ENCODE results near the gene KATNB1.
"Not testable (repeated sequence)": the region's sequence is repeated elsewhere in the genome, so short reads cannot be mapped to it uniquely, and the experiment has no call there.

Gene KATNB1

GRCh38 chr16:57743886-57744641 lies 8.5 kb downstream of the KATNB1 start:
- DNase-seq (ENCODE audit: low read depth) = no peak

DNA sequence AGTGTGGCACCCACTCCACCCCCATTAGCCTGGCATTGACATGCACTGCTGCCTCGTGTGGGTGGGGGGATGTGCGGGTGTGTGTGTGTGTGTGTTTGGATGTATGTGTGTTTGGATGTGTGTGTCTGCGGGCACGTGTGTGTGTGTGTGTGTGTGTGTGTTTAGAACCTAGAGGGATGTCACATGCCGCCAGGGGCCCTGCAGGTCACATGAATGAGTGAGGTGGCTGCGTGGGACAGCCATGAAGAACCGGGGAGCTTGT lies 9.0 kb downstream of the KATNB1 start:
- DNase-seq (ENCODE audit: low read depth) = no peak

DNA sequence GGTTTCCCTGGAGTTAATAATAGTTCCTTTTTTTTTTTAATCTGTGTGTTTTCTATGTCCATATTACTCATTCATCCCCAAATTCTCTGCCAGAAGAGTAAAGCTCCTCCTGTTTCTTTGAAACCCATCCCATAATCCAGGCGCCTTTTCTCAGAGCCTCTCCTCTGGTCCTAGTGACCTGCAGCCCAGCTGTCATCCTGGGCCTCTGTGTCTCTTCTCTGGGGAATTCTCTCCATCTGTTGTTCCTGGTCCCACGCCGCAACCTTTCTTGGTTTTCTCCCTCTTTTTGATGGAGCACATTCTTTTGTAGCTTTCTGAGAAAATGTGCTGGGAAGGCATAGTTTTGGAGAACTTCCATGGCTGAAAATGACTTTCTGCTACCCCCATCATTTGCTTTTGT lies 10.2 kb downstream of the KATNB1 start:
- no peak for DNase-seq (ENCODE audit: low read depth)

GRCh38 chr16:57746316-57746715 lies 10.7 kb downstream of the KATNB1 start:
- not testable (repeated sequence) for DNase-seq (ENCODE audit: low read depth)

DNA sequence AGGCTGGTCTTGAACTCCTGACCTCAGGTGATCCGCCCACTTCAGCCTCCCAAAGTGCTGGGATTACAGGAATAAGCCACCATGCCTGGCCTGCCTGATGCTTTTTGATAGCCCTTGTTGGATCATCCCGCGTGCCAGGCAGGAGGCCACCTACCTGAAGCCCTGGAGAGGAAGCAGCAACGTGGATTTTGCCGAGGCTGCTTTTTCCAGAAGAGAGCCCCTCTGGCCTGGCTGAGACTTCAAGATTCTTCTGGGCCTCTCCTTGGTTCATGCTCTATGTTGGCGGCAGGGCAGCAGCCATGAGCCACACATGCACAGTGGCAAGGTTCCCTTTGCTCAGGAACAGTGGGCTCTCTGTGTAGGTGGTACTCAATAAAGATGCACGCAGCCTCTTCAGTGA lies 11.5 kb downstream of the KATNB1 start:
- DNase-seq (ENCODE audit: low read depth) = no peak

- no peak for DNase-seq (ENCODE audit: low read depth)
Observed at GRCh38 chr16:57747496-57747895, 11.9 kb downstream of the KATNB1 start.

GRCh38 chr16:57747996-57748395 lies 12.4 kb downstream of the KATNB1 start:
- no peak for DNase-seq (ENCODE audit: low read depth)

DNA sequence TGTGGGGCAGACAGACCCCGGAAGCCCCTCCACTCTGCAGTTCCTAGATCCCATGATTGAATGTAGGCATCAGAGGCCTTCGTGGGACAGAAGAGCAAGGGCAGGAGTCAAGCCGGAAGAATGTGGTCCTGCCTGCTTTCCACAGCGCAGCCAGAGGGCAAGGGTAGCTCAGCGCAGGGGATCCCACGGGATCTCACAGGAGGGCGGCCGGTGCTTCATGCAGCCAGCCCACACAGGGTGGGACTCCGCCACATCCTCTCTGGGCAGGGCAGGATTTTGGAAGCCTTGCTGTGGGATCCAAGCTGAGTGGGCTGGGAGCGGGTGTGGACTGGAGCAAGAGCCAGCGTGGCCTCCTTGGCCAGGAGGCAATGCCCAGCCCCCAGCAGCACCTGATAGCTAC lies 13.0 kb downstream of the KATNB1 start:
- no peak for DNase-seq (ENCODE audit: low read depth)

DNA sequence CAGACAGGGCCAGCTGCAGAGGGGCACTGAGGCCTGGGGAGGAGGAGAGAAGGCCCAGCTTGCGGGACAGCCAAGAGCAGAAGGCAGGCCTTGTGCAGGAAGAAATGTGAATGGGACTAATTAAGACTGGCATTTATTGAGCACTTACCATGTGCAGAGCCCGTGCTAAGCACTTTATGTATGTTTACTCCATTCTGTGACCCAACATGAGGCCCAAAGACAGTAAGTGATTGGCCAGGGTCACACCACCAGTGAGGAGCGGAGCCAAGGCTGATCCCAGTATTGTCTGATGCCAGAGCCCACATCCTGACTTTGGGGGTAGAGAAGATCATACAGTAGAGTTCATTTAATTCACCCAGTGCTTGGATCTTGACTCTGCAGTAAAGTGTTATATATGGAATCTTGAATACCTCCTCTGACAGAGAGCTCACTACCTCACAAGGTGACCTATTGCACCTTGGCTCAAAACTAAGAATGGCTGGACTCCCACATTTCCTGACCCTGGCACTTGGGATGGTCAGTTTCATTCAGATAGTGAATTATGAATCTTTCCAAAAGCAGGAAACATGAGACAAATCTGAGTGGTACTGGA lies 13.6 kb downstream of the KATNB1 start:
- DNase-seq (ENCODE audit: low read depth) = no peak

GRCh38 chr16:57749856-57750452 lies 14.4 kb downstream of the KATNB1 start:
- DNase-seq (ENCODE audit: low read depth) = no peak

DNA sequence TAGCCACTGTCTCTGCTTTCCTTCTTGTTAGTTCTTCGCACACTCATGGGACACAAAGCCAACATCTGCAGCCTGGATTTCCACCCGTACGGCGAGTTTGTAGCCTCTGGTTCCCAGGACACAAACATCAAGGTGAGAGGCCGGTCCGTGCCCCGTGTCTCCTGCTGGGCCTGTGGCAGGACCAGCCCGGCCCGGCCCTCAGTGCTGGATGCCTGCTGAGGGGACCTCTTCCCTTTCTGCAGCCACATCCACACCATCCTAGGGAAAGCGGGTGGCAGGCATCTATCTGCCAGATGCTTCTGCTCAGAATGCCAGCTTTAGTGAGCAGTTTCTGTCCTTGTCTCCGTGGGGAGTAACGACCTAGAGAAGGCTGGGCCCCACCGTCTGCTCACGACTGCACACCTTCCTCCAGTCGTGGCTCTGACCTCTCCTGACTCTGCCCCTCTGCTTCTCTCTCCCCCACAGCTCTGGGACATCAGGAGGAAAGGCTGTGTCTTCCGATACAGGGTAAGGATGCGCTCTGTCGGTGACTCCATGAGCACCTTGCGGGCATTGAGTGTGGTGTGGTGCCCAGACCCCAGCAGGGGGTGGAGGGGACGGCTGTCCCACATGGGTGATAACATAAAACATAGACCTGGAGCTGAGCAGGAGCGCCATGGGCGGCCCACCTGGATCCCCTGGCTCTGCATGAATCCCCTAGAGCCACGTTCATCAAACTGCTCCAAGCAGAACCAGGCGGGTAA lies 15.4 kb downstream of the KATNB1 start:
- DNase-seq (ENCODE audit: low read depth) = no peak

DNA sequence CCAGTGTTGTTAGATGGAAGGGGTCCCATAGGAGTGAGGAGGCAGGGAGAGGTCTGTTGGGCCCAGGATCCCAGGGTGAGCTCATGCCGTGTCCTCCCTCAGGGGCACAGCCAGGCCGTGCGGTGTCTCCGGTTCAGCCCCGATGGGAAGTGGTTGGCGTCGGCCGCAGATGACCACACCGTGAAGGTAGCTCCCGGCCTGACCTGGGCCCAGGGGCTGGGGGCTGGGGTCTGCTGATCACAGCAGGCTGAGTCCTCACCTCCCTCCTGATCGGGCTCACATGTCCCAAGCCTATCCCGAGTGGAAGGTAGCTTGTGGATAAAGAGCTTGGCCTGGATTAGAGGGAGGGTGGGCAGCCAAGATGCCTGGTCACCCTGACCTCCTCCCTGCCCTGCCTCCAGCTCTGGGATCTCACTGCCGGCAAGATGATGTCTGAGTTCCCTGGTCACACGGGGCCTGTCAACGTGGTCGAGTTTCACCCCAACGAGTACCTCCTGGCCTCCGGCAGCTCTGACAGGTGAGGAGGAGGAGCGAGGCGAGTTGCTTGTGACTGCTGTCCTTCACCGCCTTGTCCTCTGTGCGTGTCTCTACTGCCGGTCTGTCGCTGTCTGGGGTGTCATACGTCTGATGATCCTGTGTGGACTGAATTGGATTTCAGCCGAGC lies 16.1 kb downstream of the KATNB1 start:
- no peak for DNase-seq (ENCODE audit: low read depth)

DNA sequence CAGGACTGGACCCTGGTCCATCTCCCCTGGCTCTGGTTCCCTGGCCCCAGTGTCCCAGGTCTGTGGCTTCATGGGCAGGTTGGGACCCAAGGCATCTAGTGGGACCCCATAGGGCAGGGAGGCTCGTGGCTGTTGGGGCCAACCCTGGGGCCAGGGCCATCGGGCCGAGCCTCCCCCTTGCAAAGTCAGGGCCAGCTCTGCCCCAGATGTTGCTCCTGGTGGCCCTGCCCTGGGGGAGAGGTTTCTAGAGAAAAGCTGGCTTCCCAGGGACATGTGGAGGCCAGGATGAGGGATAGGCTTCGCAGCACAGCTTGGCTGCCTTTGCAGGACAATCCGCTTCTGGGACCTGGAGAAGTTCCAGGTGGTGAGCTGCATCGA lies 16.6 kb downstream of the KATNB1 start:
- no peak for DNase-seq (ENCODE audit: low read depth)

GRCh38 chr16:57752581-57753447 lies 17.2 kb downstream of the KATNB1 start:
- no peak for DNase-seq (ENCODE audit: low read depth)

DNA sequence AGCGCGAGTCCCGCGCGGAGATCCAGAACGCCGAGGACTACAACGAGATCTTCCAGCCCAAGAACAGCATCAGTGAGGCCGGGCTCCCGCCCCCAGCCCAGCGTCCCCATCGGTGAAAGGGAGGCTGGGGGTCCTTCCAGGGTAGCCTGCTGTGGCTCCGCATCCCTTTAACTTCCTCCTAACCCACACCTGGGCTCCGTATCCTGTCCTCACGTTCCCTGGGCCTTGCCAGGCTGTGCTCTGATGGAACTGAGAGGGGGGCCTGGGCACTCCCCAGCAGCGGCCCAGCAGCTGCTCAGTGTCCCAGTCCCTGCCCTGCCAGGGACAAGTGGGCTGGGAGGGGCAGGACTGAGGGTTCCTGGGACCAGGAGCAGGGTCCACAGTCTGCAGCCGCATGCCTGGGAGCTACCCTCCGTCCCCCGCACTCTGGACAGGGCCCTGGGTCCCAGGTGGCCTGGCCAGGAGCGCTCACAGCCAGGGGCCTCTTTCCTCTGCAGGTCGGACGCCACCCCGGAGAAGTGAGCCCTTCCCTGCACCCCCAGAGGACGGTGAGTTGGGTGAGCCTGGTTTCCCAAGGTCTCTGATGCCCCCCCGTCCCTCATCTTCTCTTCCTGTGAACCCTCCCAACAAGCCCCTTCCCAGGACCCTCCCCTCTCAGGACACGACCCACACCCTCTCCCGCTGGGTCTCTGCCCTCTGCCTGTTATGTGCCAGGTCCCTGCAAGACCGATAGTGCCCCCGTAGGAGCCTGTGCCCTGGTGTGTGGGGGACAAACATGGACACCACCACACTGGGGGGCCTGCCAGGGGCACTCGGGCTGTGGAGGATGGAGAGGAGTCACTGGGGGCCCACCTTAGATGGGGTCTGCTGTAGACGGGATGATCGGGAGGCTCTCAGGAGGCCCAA lies 18.1 kb downstream of the KATNB1 start:
- DNase-seq (ENCODE audit: low read depth) = no peak

- DNase-seq (ENCODE audit: low read depth) = no peak
Observed at GRCh38 chr16:57754354-57755060, 18.9 kb downstream of the KATNB1 start.

DNA sequence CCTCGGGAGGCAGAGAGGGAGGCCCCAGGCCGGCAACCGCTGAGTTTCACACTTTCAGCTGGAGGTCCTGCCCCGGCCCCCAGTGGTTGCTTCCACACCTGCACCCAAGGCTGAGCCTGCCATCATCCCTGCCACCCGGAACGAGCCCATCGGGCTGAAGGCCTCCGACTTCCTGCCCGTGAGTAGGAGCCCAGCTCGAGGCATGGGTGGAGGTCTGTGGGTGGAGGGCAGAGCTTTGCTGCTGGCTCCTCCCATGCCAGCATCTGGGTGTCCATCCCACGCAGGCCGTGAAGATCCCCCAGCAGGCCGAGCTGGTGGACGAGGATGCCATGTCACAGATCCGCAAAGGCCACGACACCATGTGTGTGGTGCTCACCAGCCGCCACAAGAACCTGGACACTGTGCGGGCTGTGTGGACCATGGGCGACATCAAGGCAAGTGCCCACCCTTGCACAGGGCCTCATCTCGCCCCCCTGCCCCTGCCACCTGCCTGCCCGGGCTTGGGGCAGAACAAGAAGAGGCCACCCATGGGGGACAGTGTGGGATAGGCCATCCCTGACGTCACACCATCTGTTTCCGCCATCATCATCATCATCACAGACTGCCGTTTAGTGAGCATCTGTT lies 19.6 kb downstream of the KATNB1 start:
- no peak for DNase-seq (ENCODE audit: low read depth)

GRCh38 chr16:57755726-57756423 lies 20.3 kb downstream of the KATNB1 start:
- no peak for DNase-seq (ENCODE audit: low read depth)

All from activated T-helper 1 cell treated with Interleukin-2 at 50 U/mL for 16 hours (primary cell).